CD4-positive, alpha-beta T cell treated with Interleukin-15 for 1 hour (primary cell): ENCODE measurements around the gene BNIP1.
"Not testable (repeated sequence)": the region's sequence is repeated elsewhere in the genome, so short reads cannot be mapped to it uniquely, and the experiment has no call there.

ENCODE experiments used
- DNase-seq: peaks from one replicate; pipeline ENCODE4 v3.0.0-alpha.2; 2020

BNIP1 gene, protein sequence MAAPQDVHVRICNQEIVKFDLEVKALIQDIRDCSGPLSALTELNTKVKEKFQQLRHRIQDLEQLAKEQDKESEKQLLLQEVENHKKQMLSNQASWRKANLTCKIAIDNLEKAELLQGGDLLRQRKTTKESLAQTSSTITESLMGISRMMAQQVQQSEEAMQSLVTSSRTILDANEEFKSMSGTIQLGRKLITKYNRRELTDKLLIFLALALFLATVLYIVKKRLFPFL

DNA sequence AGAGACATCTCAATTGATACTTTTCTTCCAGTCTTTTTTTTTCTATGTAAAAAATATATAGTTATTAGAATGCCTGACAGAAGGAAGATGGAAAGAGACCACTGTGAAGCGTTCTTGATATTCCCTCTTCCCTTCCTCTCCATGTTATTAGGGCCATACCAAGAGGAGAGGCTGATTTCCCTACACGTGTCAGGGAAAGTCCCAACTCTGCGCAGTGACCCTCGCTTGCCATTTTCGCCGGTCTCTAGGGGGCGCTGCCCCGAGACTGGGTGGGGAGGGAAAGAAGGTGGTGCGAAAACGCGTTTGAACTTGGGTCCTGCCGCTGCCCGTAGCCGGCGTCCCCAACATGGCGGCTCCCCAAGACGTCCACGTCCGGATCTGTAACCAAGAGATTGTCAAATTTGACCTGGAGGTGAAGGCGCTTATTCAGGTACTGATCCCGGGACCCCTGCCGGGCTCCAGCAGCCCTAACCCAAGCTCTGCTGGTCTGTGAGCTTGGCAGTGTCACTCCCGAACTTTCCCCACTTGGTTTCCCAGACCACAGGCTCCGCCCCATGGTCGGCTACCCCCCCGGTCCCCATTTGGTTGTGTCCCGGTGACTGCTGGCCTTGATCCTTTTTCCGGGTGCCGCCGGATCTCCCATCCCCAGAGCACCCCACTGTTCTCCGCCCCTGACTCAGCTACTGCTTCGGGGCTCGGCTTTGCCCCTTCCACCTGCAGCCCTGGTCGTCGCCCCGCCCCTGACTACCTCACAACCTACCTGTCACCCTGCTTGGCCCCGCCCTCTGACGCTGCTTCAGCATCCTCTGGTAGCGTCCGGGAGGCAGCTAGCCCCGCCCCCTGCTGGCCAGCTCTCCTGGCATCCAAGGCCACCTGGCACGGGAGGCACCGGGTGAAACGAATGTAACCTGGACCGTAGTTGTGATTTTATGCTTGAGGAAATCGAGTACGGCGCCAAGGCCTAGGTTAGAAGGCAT is at the start of gene BNIP1:
TSS of gene BNIP1 (plus strand) at position 332 of the 977 bp plus-strand sequence. CDS start at position 347, 15 bp downstream.
- DNase-seq, result peak; percentile 97

DNA sequence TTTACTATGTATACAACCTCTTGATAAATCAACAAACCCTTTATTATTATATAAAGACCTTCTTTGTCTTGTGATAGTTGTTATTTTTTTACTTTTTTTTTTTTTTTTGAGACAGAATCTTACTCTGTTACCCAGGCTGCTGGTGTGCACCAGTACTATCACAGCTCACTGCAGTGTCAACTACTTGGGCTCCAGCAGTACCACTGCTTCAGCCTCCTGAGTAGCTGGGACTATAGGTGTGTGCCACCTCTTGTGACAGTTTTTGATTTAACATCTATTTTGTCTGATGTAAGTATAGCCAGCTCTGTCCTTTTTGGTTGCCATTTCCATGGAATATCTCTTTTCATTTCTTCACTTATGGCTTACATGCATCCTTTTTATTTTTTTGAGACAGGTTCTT is 45.5 kb upstream of the BNIP1 start:
- no peak for DNase-seq

DNA sequence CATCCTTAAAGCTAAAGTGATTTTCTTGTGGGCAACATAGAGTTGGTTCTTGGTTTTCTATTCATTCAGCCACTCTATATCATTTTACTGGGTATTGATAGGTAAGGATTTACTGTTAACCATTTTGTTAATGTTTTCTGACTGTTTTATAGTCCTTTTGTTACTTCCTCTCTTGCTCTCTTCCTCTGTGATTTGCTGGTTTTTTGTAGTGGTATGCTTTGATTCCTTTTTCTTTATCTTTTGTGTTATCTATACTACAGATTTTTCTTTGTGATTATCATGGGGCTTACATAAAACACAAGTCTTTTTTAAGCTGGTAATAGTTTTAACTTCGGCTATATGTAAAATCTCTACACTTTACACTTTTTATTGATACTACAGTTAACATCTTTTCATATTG is 44.9 kb upstream of the BNIP1 start:
- DNase-seq, result no peak

DNA sequence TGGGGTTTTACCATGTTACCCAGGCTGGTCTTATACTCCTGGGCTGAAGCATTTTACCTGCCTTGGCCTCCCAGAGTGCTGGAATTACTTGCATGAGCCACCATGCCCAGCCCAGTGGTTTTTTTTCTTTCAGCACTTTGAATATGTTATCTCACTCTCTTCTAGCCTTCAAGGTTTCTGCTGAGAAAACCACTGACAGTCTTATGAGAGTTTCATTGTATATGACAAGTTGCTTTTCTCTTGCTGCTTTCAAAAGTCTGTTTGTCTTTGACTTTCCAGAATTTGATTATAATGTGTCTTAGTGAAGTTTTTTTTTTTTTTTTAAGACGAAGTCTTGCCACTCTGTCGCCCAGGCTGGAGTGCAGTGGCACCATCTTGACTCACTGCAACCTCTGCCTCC is 43.1 kb upstream of the BNIP1 start:
- no peak for DNase-seq

DNA sequence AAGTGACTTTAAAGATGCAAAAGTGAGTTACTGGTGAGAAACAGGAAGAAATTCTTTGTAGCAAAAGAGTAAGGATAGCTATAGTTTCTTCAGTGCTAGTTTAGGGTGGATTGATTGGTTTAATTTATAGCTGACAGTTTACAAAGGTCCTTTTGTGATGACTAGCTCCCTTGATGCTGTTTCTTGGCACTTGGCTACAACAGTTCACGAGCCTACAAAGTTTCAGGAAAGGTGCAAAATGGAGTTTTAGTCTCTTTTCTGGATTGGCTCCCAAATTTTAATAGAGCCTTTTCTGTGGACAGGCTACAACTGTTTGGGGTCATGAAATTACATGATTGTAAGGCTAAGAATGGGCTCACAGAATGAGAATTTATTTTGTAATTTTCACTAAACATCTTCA is 40.9 kb upstream of the BNIP1 start:
- no peak for DNase-seq

DNA sequence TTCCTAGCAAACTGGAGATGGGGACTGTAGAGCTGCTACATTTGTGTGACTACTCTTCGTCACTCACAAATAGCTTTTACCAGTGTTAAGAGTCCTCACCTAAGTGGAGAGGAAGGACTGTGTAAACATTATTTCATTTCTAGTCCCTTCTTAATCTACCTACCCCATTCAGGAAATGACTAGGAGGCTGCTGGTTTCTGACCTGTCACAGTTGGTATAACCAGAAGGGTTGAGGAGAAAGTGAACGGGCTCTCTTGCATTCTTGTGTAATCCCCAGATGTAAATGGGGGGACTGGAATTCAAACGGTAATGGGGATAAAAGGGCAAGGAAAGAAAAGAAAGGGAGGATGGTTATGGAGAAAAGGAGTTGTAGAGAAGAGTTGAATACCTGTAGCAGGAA is 35.4 kb upstream of the BNIP1 start:
- DNase-seq, result no peak

DNA sequence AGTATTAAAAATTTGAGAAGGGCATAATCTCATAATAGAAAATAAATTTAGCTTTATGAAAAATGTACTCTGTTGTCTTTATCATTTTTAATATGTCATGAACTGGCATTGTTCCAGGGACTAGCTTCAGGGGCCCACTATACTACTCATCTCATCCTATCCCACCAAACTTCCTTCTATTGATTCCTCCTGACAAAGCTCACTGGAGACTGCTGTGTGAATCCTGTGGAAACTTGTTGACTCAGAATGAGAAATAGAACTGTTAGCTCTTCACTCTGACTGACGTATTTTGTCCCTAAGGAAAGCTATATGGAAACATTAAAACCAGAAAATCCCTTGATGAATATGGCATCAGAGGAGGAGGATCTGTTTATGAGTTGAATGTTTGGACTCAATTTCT is 29.8 kb upstream of the BNIP1 start:
- DNase-seq, result no peak

DNA sequence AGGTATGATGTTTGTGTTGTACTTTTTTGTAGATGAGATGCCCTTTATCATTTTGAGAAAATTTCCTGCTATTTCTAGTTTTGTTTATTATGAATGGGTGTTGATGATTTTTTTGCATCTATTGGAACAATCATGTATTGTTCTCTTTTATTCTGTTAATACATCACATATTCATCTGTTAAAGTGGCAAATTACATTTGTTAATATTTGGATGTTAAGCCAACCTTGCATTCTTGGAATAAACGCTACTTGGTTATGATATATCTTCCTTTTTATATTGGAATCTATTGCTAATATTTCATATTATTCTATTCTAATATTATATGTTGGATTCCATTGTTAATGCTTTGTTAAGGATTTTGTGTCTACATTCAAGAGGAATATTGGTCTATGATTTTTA is 24.6 kb upstream of the BNIP1 start:
- no peak for DNase-seq

DNA sequence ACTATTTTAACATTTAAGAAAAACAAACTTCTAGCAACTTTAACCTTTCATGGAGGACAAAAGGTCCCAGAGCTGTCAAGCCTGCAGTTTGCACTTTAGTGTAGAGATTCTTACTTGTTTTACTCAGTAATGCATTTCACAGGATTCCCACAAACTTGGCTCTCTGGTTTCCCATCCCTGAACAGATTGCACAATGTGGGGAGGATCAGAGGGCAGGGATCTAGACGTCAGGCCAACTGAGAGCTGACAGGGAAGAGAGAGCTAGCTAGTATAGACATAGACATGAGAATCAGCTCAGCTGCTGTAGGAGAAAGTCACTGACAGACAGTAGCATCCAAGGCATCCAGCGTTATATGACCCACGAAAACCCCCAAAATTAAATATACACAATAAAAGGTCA is 20.9 kb upstream of the BNIP1 start:
- no peak for DNase-seq

DNA sequence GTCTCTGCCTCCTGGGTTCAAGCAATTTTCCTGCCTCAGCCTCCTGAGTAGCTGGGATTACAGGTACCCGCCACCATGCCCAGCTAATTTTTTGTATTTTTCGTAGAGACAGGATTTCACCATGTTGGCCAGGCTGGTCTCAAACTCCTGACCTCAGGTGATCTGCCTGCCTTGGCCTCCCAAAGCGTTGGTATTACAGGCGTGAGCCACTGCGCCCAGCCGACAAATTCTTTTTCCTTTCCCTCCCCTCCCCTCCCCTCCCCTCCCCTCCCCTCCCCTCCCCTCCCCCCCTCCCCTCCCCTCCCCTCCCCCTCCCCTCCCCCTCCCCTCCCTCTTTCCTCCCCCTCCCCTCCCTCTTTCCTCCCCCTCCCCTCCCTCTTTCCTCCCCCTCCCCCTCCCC is 12.2 kb upstream of the BNIP1 start:
- not testable (repeated sequence) for DNase-seq

DNA sequence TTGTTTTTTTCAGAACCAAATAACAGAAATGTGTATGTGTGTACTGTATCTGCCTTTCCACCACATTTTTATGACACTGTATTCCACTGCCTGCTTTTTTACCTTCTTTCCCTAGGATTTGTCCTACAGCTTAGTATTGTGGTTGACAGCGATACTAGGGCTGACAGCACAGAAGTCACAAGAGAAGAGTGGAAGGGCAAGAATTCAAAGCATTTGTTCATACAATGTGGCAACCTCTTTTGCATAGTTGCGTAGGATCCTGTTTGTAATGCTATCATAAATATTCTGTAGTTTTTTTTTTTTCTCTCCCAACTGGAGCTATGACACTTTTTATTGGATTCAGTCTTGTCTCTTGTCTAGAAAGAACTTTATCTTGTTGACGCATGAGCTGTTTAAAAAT is 5.6 kb upstream of the BNIP1 start:
- DNase-seq, result no peak

DNA sequence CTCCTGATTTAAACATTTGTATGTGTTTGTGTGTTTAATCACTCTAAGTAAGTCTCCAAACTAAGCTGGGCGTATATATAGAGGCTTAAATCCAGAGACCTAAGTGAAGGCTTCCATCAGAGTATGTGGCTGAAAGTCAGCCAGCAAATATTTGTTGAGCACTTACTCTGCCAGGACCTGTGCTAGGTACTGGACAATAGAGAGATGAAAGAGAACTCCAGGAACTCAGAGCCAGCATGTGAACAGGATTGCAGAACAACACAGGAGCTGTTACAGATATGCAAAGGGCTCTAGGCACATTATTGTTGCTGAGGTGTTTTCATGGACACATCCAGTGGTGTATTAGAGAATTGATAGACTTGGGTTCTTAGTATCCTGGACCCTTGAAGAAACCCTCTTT is 4.7 kb upstream of the BNIP1 start:
- no peak for DNase-seq

DNA sequence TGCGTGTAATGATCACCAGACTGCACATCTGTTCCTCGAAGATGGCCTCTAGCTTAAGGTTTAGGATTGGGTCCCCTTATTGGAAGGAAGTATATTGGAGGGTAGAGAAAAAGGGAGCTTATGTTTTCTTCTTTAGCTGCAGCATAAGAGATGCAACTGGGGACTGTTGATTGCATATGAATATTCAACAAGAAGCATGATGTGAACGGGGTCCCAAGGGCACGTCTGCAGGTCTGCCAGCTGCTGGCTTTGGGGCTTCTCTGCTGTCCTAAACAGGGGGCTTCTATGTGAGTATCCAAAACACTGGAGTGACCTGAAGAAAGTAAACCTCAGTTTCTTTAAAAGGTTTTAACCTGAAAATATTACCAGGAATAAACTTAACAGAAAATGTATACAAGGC is 3.6 kb upstream of the BNIP1 start:
- no peak for DNase-seq

DNA sequence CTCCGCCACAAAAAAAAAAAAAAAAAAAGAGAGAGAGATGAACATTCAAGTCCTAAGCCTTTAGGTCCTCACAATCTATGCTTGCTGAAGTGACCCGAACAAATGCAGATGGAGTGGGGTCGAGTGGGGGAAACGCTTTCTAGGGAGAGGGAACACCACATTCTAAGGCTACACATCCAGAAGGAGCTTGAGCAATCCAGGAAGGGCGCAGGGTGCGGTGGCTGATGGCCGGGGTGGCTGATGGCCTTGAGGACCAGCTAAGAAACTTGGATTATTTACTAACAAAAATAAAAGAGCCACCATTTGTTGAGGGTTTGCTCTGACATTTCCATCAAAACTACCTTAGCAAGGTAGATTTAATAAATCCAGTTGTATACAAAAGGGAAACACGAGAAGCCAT is 764 bp upstream of the BNIP1 start:
- DNase-seq, result no peak

DNA sequence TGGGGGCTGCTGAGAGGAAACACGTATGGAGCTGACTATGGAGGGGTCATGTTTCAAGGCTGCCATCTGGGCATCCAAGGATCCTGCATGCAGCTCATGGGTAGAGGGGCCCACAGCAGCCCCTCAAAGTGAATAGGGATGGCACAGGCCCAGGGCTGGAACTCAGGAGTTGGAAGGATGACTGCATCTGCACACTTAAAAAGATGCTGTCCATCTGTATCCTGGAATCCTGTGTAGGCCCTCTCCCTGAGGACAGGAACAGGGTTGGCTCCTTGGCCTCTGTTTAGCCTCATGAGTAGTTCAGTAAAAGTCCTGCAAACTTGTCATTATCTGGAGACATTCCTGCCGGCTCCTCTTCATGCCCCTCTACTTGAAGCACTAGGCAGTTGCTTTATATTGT is 4.0 kb downstream of the BNIP1 start:
- no peak for DNase-seq

DNA sequence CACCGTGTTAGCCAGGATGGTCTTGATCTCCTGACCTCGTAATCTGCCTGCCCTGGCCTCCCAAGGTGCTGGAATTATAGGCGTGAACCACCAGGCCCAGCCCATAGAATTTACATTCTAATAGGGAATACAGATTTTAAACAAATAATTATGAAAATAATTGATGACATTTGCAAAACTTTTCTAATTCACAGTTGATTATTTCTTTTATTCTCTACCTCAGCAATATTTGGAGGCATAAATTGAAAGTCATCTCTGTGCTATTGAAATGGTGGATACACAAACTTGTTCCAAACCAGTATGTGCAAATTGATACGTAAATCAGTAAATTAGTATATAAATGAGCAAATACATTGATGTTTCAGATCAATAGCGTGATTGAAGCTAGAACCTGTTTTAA is 8.2 kb downstream of the BNIP1 start:
- no peak for DNase-seq

DNA sequence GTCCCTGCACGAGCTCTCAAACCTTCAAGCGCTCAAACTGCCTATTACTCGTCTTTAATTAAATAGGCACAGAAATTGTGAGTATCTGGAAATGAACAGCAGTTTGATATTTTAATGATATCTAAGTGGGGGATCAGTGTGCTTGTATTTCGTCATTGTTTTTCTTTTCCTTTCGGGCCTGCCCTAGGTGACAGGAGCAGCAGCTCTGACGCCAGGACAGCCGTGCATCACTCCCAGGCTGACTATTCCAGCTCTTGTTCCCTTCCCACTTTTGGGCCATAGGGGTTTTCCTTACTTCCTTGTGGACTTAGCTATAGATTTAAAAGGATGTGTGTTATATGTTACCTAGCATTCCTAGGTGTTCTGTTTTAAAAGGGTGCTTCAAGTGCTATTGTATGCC is 9.5 kb downstream of the BNIP1 start:
- DNase-seq, result no peak

DNA sequence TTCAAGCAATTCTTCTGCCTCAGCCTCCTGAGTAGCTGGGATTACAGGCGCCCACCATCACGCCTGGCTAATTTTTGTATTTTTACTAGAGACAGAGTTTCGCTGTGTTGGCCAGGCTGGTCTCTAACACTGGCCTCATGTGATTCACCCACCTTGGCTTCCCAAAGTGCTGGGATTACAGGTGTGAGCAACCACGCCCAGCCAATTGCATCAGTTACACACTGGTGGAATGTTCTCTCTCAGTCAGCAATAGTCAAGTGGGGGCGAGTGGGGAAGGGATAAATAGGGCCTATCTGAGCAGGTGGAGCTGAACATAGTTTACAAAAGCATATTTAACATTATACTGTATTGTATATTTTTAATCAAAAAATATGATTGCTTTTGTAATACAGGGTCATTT is 10.3 kb downstream of the BNIP1 start:
- DNase-seq, result not testable (repeated sequence)

DNA sequence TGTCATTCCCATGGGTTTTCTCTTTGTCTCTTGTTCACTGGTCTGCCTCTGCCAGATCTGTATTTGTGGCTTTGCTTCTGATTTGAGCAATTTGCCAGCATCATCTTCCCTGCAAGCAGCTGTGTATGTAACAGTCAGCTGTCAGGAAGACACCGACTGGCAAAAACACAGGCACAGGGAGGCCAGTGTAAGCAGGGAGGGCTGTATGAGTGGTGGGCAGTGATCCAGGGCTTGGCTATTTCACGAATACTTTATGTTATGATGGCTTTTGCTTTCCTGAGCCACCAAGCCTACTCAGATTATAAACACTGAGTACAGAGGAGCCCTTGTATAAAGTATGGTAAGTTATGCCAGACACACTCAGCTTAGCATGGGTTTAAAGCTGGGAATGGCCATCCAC is 11.6 kb downstream of the BNIP1 start:
- no peak for DNase-seq

DNA sequence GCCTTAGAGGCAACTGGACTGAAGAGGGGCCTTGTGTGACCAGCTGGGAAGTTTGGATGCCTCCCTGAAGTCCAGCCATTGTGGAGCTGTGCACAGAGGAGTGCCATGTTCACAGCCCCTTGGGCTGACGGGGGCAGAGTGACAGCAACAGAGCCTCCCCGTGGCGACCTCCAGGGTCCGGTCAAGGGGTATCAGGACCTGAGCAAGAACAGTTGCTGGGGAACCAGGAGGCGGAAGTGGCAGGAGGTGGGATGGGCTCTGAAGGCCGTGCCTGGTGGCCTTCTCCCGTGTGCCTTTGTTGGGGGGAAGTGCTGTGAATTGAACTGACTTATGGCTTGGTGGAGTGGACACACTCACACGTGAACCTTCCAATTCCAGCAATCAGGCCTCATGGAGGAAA is 14.0 kb downstream of the BNIP1 start:
- DNase-seq, result no peak

DNA sequence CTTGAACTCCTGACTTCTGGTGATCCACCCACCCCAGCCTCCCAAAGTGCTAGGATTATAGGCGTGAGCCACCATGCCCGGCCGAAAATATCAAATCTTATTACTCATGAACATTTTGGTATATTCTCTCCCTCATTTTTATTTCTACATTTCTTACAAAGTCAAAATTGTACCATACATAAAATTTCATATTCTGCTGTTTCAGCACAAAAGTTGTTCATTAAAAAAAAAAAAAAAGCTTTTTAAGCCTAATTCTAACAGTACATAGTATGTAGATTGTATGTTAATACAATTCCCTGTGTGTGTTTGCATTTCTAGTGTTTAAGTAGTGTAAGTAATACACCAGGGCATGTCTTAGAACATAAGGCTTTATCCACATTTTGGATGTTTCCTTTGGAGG is 14.9 kb downstream of the BNIP1 start:
- no peak for DNase-seq

DNA sequence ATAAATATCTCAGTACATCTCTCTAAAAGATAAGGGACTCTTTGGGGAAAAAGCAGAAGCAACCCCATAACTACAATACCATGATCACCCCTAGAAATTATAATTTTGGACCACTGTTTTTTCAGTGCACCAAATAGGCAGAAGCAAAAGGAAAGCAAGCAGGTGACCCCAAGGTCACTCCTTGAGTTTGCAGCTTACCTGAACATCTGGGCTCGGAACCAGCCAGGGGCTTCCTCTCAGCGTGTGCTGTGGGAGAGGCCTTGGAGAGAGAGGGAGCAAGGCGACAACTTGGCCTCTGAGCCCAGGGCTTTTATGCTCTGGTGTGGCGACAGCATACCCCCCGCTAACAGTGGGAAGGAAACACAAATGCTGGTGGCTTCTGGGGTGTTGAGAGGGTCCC is 16.8 kb downstream of the BNIP1 start:
- DNase-seq, result no peak

DNA sequence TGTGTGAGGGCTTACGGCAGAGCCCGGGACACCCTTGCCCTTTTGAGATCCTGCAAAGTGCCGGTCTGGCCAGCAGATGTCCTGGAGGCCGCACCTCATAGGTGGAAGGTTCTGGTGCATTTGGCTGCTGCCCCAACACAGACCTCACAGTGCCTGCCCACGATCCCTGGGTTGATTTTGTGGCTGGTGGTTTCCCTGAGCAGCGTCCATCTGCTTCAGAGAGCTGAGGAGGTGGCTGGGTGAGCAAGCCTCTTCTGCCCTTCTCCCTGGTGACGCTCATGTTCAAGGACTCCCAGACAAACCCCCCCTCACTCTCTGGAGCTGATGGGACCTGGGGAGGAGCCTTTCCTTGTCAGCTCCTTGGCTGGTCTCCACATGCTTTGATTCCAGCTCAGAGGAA is 18.9 kb downstream of the BNIP1 start:
- DNase-seq, result no peak

DNA sequence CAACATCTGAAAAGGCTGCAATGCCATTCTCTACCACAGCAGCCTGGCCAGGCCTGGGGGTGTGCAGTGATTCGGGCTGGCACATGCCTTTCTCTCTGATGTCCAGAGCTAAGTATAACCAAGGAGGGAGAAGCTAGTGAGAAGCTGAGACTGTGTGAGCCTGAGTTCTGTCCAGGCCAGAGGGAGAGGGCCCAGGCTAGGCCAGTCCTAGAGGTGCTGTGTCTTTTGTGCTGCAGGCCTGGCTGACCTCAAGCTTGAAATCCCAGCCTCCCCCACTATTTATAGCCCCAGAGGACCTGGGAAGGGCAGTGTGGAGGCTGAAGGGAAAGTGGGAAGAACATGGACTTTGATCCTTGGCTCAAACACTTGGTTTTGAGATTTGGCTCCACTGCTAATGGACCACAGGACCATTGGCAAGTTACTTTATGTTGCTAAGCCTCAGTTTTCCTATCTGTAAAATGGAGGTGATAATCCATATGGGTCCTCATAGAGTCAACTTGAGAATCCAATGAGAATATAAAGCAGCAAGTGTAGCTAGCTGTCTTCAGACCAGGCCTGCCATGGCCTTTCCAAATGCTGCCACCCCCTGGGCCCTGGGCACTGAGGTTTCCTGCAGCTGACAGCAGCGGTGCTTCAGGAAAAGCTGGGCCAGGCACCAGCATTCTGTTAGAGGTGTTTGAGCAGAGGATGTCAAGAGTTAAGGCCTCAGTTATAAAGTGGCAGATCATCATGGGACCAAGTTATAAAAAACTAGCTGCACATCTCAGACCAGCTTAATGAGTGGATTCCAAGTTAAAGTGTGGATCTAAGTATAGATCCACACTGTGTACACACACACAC is 21.1 kb downstream of the BNIP1 start:
- no peak for DNase-seq
